ENCODE data around the gene DLL1. TPM values are rescaled to one million over a fixed set of nuclear protein-coding genes. Genes with fewer than 3 reads are reported as not detected.

DLL1 gene
- total RNA-seq, 4 donors from 2014 or later, result 32.6 to 75.6 (median 46.9) TPM

GRCh38 chr6:170277893-170278742 lies 12.8 kb downstream of the DLL1 start:
- 89% methylated on average over 8 of the region's 8 CpGs for WGBS
- Histone ChIP-seq H3K4me3 (no peak overlapping the region), H3K4me1 (peaks cover 5% of the 10 kb centered on the region), H3K27me3 (peaks cover 1% of the 10 kb centered on the region), H3K36me3 (peaks cover 7% of the 10 kb centered on the region), H3K9me3 (no peaks in the 10 kb centered on the region), H3K27ac (no peak overlapping the region)
- no peak for DNase-seq (ENCODE audit: low spot score in 2 of 2)
- no peak for TF ChIP-seq POLR2A (IDR thresholded peaks at IDR 0.05)
- TF ChIP-seq POLR2AphosphoS5 (IDR thresholded peaks at IDR 0.05), result no peak
- no peak for TF ChIP-seq CTCF (IDR thresholded peaks at IDR 0.05)
- TF ChIP-seq EP300 (IDR thresholded peaks at IDR 0.05), result no peak

DNA sequence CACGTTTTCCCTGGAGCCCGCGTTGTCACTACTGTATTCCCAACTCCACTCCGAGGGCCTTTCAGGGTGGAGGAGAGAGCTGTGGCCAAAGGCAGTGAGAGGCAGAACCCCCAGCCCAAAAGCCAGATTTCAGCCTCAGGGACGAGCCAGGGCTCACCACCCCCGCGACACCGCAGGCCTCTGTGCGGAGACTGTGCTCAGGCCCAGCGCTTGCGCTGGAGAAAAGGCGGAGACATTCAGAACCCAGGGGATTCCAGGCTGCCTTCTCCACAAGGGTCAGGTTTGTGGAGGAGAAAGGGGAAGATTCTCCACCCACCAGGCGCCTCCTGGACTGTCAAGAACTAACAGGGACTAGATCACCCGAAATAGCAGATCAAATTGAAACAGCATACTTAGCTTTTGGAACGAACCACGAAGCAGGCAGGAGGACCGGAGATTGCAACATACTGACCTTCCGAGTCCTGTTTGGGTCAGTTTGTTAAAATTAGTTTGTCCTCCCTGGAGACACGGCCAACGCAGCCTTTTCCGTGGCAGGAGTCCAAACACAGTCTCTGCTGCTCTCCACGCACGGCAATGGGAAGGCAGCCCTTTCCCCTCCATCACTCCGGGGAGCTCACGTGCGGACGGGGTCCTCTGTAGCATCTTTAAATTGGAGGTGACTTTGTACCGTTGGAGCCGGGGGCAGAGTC lies 14.4 kb downstream of the DLL1 start:
- Histone ChIP-seq H3K4me1 (peaks cover 5% of the 10 kb centered on the region), H3K27ac (no peak overlapping the region), H3K4me3 (no peak overlapping the region), H3K36me3 (no peaks in the 10 kb centered on the region), H3K27me3 (peaks cover 10% of the 10 kb centered on the region), H3K9me3 (no peaks in the 10 kb centered on the region)
- WGBS, result 81% methylated on average over 29 of the region's 29 CpGs
- TF ChIP-seq POLR2A (IDR thresholded peaks at IDR 0.05) (no peak), EP300 (IDR thresholded peaks at IDR 0.05) (no peak), POLR2AphosphoS5 (IDR thresholded peaks at IDR 0.05) (no peak), CTCF (IDR thresholded peaks at IDR 0.05) (no peak)
- no peak for DNase-seq (ENCODE audit: low spot score in 2 of 2)

GRCh38 chr6:170274713-170275560 lies 15.9 kb downstream of the DLL1 start:
- DNase-seq (ENCODE audit: low spot score in 2 of 2), result peak in 1 of 2 donors; percentile 46
- H3K36me3 ChIP-seq, result no peaks in the 10 kb centered on the region
- no peak overlapping the region for H3K27ac ChIP-seq
- no peak overlapping the region for H3K4me3 ChIP-seq
- WGBS, result 86% methylated on average over 36 of the region's 36 CpGs
- TF ChIP-seq POLR2AphosphoS5 (IDR thresholded peaks at IDR 0.05) (no peak), POLR2A (IDR thresholded peaks at IDR 0.05) (no peak), CTCF (IDR thresholded peaks at IDR 0.05) (no peak), EP300 (IDR thresholded peaks at IDR 0.05) (no peak)
- peaks cover under 1% of the 10 kb centered on the region for H3K4me1 ChIP-seq
- H3K27me3 ChIP-seq, result peaks cover 10% of the 10 kb centered on the region
- no peaks in the 10 kb centered on the region for H3K9me3 ChIP-seq

- Histone ChIP-seq H3K36me3 (no peaks in the 10 kb centered on the region), H3K9me3 (no peaks in the 10 kb centered on the region), H3K4me3 (no peak overlapping the region), H3K27me3 (peaks cover 10% of the 10 kb centered on the region), H3K4me1 (no peaks in the 10 kb centered on the region), H3K27ac (no peak overlapping the region)
- DNase-seq (ENCODE audit: low spot score in 2 of 2), result no peak
- whole genome bisulfite sequencing, result 93% methylated on average over 4 of the region's 7 CpGs
- TF ChIP-seq POLR2AphosphoS5 (IDR thresholded peaks at IDR 0.05) (no peak), CTCF (IDR thresholded peaks at IDR 0.05) (no peak), POLR2A (IDR thresholded peaks at IDR 0.05) (no peak), EP300 (IDR thresholded peaks at IDR 0.05) (no peak)
Observed at GRCh38 chr6:170273681-170274080, 17.2 kb downstream of the DLL1 start.

Data from suprapubic skin (tissue), 4 donors.